Erythroblast (primary cell): Measurements from ENCODE around the gene TCF4.

Source experiments
- GATA1 ChIP-seq: IDR thresholded peaks from 2 replicates; pipeline ENCODE4 v1.6.1; 2011; ENCODE audit warnings: low read depth, mild to moderate bottlenecking, control low read depth, low read length, moderate library complexity
- POLR2A ChIP-seq: IDR thresholded peaks from 2 replicates; pipeline ENCODE4 v1.6.1; 2011; ENCODE audit warnings: mild to moderate bottlenecking, low read length

- TF ChIP-seq POLR2A = no peak
- TF ChIP-seq GATA1 = no peak
Observed at GRCh38 chr18:55233857-55234256, 354.1 kb downstream of the TCF4 start.
